Loucy (cell line): ENCODE measurements around the gene VCL.
"Not testable (repeated sequence)": the region's sequence is repeated elsewhere in the genome, so short reads cannot be mapped to it uniquely, and the experiment has no call there.

Experiments used
- H2AFZ ChIP-seq: fragments of 200-600 bp; sonication (generic); 2 replicates; pipeline ENCODE4 v1.6.0; 2016; ENCODE audit warnings: antibody characterized with exemption, mild to moderate bottlenecking, low read length, moderate library complexity
- H3F3A ChIP-seq: fragments of 200-600 bp; 2 replicates; pipeline ENCODE4 v1.6.0; 2016; ENCODE audit warnings: antibody characterized with exemption, low read depth, mild to moderate bottlenecking
- H3K27me3 ChIP-seq: fragments of 200-600 bp; sonication (generic); 2 replicates; pipeline ENCODE4 v1.6.1; 2014; ENCODE audit warnings: low read length, mild to moderate bottlenecking; ENCODE audit not compliant: insufficient read depth, poor library complexity, severe bottlenecking
- H3K36me3 ChIP-seq: fragments of 200-600 bp; sonication (generic); 2 replicates; pipeline ENCODE4 v1.6.1; 2016; ENCODE audit warnings: low read length; ENCODE audit not compliant: insufficient read depth
- H3K4me1 ChIP-seq: fragments of 200-600 bp; sonication (generic); 2 replicates; pipeline ENCODE4 v1.5.1; 2014; ENCODE audit warnings: low read length, mild to moderate bottlenecking; ENCODE audit not compliant: insufficient read depth, poor library complexity, severe bottlenecking
- H3K4me2 ChIP-seq: fragments of 200-600 bp; sonication (generic); 2 replicates; pipeline ENCODE4 v1.6.0; 2014; ENCODE audit warnings: antibody characterized with exemption, low read length, low read depth, mild to moderate bottlenecking; ENCODE audit not compliant: poor library complexity, severe bottlenecking
- H3K4me3 ChIP-seq: fragments of 200-600 bp; sonication (generic); 2 replicates; pipeline ENCODE4 v1.5.1; 2014; ENCODE audit warnings: low read length, mild to moderate bottlenecking, mixed read lengths; ENCODE audit not compliant: poor library complexity, severe bottlenecking
- H3K79me2 ChIP-seq: fragments of 200-600 bp; sonication (generic); 2 replicates; pipeline ENCODE4 v1.6.1; 2014; ENCODE audit warnings: low read length; ENCODE audit not compliant: insufficient read depth
- H3K9ac ChIP-seq: fragments of 200-600 bp; sonication (generic); 2 replicates; pipeline ENCODE4 v1.6.0; 2014; ENCODE audit warnings: mild to moderate bottlenecking, low read depth, low read length, moderate library complexity; ENCODE audit not compliant: poor library complexity, severe bottlenecking
- H3K9me2 ChIP-seq: fragments of 200-600 bp; sonication (generic); replicated peaks from 2 replicates; pipeline ENCODE4 v1.6.1; 2016; ENCODE audit warnings: low read depth, low read length, mixed read lengths
- H3K9me3 ChIP-seq: fragments of 200-600 bp; sonication (generic); 2 replicates; pipeline ENCODE4 v1.6.1; 2014; ENCODE audit warnings: mild to moderate bottlenecking, antibody characterized with exemption, low read length, low read depth; ENCODE audit not compliant: insufficient read depth
- H4K20me1 ChIP-seq: fragments of 200-600 bp; sonication (generic); 2 replicates; pipeline ENCODE4 v1.6.0; 2014; ENCODE audit warnings: antibody characterized with exemption, low read length, mild to moderate bottlenecking; ENCODE audit not compliant: insufficient read depth, poor library complexity, severe bottlenecking
- EZH2phosphoT487 ChIP-seq: fragments of 200-600 bp; IDR thresholded peaks from 2 replicates; pipeline ENCODE4 v1.6.1; 2018; ENCODE audit warnings: antibody characterized with exemption, mild to moderate bottlenecking, moderate library complexity, borderline replicate concordance
- TF ChIP-seq, protein P1 (sequence below): fragments of 200-600 bp; sonication (generic); conservative IDR thresholded peaks from 2 replicates; pipeline ENCODE4 v1.5.1; 2014; ENCODE audit warnings: mild to moderate bottlenecking, antibody characterized with exemption, low read length

VCL gene

GRCh38 chr10:74013004-74013403 is 15.1 kb downstream of the VCL start:
- peak overlapping the region; percentile 68 for H3K4me2 ChIP-seq
- H3K79me2 ChIP-seq, result peaks cover 64% of the 10 kb centered on the region
- H3K4me3 ChIP-seq, result peak overlapping the region; percentile 59
- no peaks in the 10 kb centered on the region for H3K9me3 ChIP-seq
- H4K20me1 ChIP-seq, result no peaks in the 10 kb centered on the region
- H2AFZ ChIP-seq, result no peak overlapping the region
- H3K27me3 ChIP-seq, result no peaks in the 10 kb centered on the region
- peak overlapping the region; percentile 44 for H3K9ac ChIP-seq
- H3F3A ChIP-seq, result peaks cover 11% of the 10 kb centered on the region
- no peak for TF ChIP-seq EZH2phosphoT487
- TF ChIP-seq, protein P1, sequence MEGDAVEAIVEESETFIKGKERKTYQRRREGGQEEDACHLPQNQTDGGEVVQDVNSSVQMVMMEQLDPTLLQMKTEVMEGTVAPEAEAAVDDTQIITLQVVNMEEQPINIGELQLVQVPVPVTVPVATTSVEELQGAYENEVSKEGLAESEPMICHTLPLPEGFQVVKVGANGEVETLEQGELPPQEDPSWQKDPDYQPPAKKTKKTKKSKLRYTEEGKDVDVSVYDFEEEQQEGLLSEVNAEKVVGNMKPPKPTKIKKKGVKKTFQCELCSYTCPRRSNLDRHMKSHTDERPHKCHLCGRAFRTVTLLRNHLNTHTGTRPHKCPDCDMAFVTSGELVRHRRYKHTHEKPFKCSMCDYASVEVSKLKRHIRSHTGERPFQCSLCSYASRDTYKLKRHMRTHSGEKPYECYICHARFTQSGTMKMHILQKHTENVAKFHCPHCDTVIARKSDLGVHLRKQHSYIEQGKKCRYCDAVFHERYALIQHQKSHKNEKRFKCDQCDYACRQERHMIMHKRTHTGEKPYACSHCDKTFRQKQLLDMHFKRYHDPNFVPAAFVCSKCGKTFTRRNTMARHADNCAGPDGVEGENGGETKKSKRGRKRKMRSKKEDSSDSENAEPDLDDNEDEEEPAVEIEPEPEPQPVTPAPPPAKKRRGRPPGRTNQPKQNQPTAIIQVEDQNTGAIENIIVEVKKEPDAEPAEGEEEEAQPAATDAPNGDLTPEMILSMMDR, result no peak
- no peaks in the 10 kb centered on the region for H3K36me3 ChIP-seq
- H3K9me2 ChIP-seq, result no peaks in the 10 kb centered on the region
- H3K4me1 ChIP-seq, result peaks cover 49% of the 10 kb centered on the region

DNA sequence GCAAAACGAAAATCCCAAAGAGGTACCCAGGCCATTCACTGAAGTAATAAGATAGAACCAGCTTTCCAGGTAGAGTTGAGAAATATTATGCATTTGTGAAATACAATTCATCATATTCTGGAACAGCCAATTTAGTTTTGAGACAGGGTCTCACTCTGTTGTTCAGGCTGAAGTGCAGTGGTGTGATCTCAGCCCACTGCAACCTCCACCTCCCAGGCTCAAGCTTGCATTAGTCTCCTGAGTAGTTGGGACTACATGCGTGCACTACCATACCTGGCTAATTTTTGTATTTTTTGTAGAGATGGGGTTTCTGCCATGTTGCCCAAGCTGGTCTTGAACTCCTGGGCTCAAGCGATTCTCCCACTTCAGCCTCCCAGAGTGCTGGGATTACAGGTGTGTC is 16.7 kb downstream of the VCL start:
- H3K36me3 ChIP-seq, H3K9ac ChIP-seq, H3K4me3 ChIP-seq, H4K20me1 ChIP-seq, H3K9me2 ChIP-seq, H3K9me3 ChIP-seq, H3F3A ChIP-seq, H2AFZ ChIP-seq, H3K4me2 ChIP-seq, H3K27me3 ChIP-seq: not testable (repeated sequence)
- H3K4me1 ChIP-seq, result peaks cover 39% of the 10 kb centered on the region
- peaks cover 62% of the 10 kb centered on the region for H3K79me2 ChIP-seq

DNA sequence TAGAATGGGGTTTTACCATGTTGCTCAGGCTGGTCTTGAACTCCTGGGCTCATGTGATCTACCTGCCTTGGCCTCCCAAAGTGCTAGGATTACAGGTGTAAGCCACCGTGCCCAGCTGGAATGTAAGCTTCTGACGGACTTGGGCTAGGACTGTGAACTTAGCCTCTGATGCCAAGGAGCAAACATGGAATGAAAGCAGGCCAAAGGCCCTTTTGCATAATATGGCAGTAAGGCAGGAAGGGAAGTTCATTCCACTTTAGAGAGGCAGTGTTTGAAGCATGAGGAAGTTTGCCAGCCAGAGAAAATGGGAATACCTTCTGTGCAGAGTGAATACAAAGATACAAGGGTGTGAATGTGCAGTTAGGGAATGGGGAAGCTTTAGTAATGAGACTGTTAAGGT is 20.3 kb downstream of the VCL start:
- Histone ChIP-seq H3K36me3 (no peaks in the 10 kb centered on the region), H3K9ac (no peak overlapping the region), H3K4me3 (no peak overlapping the region), H3K4me1 (peaks cover 19% of the 10 kb centered on the region), H3K4me2 (no peak overlapping the region), H3K27me3 (no peaks in the 10 kb centered on the region), H3F3A (0 out of 2 replicates have a peak, but pooled peaks cover 5% of the 10 kb centered on the region), H3K79me2 (peaks cover 40% of the 10 kb centered on the region), H2AFZ (no peak overlapping the region), H3K9me3 (no peaks in the 10 kb centered on the region), H4K20me1 (no peaks in the 10 kb centered on the region), H3K9me2 (no peaks in the 10 kb centered on the region)
- TF ChIP-seq EZH2phosphoT487, result no peak
- TF ChIP-seq, protein P1, result no peak

DNA sequence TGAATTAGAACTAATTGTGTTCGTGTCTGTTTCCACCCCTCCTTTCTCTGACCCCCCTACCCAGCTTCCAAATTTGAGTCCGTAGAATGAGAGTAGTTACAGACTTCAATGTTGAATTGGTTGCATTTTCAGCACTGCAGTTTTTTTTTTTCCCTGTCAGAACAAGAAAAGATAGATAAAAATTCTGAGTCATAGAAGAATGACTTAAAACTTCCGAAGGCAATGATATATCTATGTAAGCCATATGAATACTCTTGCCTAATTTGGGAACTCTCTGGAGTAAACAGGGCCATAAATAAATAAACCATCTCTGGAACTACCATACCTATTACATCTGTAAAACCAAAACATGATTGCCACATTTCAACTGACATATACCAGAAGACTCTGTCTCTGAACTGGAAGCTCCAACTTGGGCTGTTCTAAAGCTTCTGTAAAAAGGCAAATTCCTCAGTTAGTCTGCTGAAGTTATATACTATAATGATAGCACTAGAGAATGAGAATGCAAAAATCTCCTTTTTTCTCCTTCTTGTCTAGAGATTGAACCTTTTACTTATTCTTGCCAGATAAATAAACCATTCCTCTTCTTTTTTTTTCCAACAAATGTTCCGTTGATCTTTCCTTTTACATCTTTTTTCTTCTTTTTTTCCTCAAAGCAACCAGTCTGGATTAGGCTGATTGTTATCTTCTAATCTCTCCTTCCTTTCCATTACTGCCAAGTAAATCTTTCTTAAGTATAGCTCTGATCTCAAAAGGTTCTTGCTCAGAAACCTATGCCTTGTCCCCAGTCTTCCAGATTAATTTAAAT is 23.5 kb downstream of the VCL start:
- TF ChIP-seq EZH2phosphoT487, result no peak
- TF ChIP-seq, protein P1, result no peak
- peaks cover 26% of the 10 kb centered on the region for H3K4me1 ChIP-seq
- H3K27me3 ChIP-seq, result no peaks in the 10 kb centered on the region
- no peaks in the 10 kb centered on the region for H3K9me2 ChIP-seq
- no peak overlapping the region for H3K4me2 ChIP-seq
- no peak overlapping the region for H2AFZ ChIP-seq
- no peaks in the 10 kb centered on the region for H3K36me3 ChIP-seq
- no peak overlapping the region for H3K9ac ChIP-seq
- no peak overlapping the region for H3K4me3 ChIP-seq
- H3K9me3 ChIP-seq, result no peaks in the 10 kb centered on the region
- H4K20me1 ChIP-seq, result no peaks in the 10 kb centered on the region
- peaks cover 26% of the 10 kb centered on the region; the same call in 1 of the 2 replicates for H3K79me2 ChIP-seq
- H3F3A ChIP-seq, result 0 out of 2 replicates have a peak, but pooled peaks cover 5% of the 10 kb centered on the region
